Caco-2 (cell line): Measurements from ENCODE around the gene NUDT14. TPM values are rescaled to one million over a fixed set of nuclear protein-coding genes. Genes with fewer than 3 reads are reported as not detected.
A peak's percentile ranks its signal among the peaks of the same experiment; 100 is the strongest.

Experiments used
- BruUV-seq: library from RNA; stranded (reverse); fragments of 400-500 nt; replicated peaks from 2 replicates; lab custom pipeline; 2021; lab: Mats Ljungman, UMichigan
- CTCF ChIA-PET: fragments of 300-600 bp; sonication (Branson Sonifier 250); formaldehyde crosslinking; loops from one replicate; lab custom pipeline; 2022; ENCODE audit warnings: antibody characterized with exemption; lab: Charles Lee
- POLR2A ChIA-PET: fragments of 300-600 bp; sonication (Branson Sonifier 250); formaldehyde crosslinking; loops from one replicate; lab custom pipeline; 2022; ENCODE audit warnings: antibody characterized with exemption; lab: Charles Lee
- DNase-seq, 2 experiments: peaks; one replicate each; pipeline versions ENCODE4 v3.0.0 to v3.0.0-alpha.2; 2020 to 2022
- H3K27me3 ChIP-seq: replicated peaks from 2 replicates; pipeline ENCODE4 v1.6.0; 2011; ENCODE audit warnings: low read length; ENCODE audit not compliant: control insufficient read depth, insufficient read depth
- H3K36me3 ChIP-seq: 2 replicates; pipeline ENCODE4 v1.5.1; 2011; ENCODE audit warnings: low read length; ENCODE audit not compliant: control insufficient read depth, insufficient read depth
- H3K4me1 ChIP-seq: fragments of 250-450 bp; sonication (Bioruptor Pico); 2 replicates; pipeline ENCODE4 v1.5.1; 2020; ENCODE audit warnings: mild to moderate bottlenecking
- H3K4me3 ChIP-seq: 2 replicates; pipeline ENCODE4 v1.5.1; 2011; ENCODE audit warnings: low read depth, mild to moderate bottlenecking, control low read depth, low read length
- H3K9me3 ChIP-seq: fragments of 250-450 bp; sonication (Bioruptor Pico); 2 replicates; pipeline ENCODE4 v1.5.1; 2020; ENCODE audit warnings: mild to moderate bottlenecking, moderate library complexity
- H3K27ac Mint-ChIP-seq: one replicate; pipeline ENCODE4 v1.8.0; 2022; ENCODE audit warnings: mixed read lengths; ENCODE audit not compliant: unreplicated experiment
- H3K27me3 Mint-ChIP-seq: one replicate; pipeline ENCODE4 v1.8.0; 2022; ENCODE audit warnings: mixed read lengths; ENCODE audit not compliant: insufficient read depth, unreplicated experiment
- H3K36me3 Mint-ChIP-seq: one replicate; pipeline ENCODE4 v1.8.0; 2022; ENCODE audit warnings: mild to moderate bottlenecking, mixed read lengths; ENCODE audit not compliant: insufficient read depth, unreplicated experiment
- H3K4me1 Mint-ChIP-seq: one replicate; pipeline ENCODE4 v1.8.0; 2022; ENCODE audit warnings: low read depth, mixed read lengths; ENCODE audit not compliant: unreplicated experiment
- H3K4me3 Mint-ChIP-seq: one replicate; pipeline ENCODE4 v1.8.0; 2022; ENCODE audit warnings: mild to moderate bottlenecking, moderate library complexity, mixed read lengths; ENCODE audit not compliant: unreplicated experiment
- H3K9me3 Mint-ChIP-seq: one replicate; pipeline ENCODE4 v1.8.0; 2022; ENCODE audit warnings: mixed read lengths; ENCODE audit not compliant: unreplicated experiment
- intact Hi-C: fragments of 100-400 bp; cut with micrococcal nuclease; formaldehyde crosslinking; loops from one replicate; pipeline ENCODE4 v1.10.0; 2022; ENCODE audit not compliant: unreplicated experiment
- total RNA-seq: library from RNA; stranded (reverse); gene quantifications from 2 replicates; pipeline ENCODE4 v1.2.3, GENCODE V29; 2022
- TF ChIP-seq, protein P1 (sequence below), 2 experiments: fragments of 200-600 bp in 1 of 2; IDR thresholded peaks; 1 replicate in 1 of 2; 2 replicates in 1 of 2; pipeline versions ENCODE4 v1.5.1 to v1.8.0; 2011 to 2022; ENCODE audit warnings: antibody characterized with exemption in 1 of 2, control low read depth in 1 of 2, inconsistent platforms in 1 of 2, low read depth in 1 of 2, low read length in 1 of 2, mild to moderate bottlenecking in 1 of 2, moderate library complexity in 1 of 2; ENCODE audit not compliant: insufficient read depth in 1 of 2, severe bottlenecking in 1 of 2, unreplicated experiment in 1 of 2

Gene NUDT14
- total RNA-seq, 1 experiment from 2014 or later = 63.4 TPM

DNA sequence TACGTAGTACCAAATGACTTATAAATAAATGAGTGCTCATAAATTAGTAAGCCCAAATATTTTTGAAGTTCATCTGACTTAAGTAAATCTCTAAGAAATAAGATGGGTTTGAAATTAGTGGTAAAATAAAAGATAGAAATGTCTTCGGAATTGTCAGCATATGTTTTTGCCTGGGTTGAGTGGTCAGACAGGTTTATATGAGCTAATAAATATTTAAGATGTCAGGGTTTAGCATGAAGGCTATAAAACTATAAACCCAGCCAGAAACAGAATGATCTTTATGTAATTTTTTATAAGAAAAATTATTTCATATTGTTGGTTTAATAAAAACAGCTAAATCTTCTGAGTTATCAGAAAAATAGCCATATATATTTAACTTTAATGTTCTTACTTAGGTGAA lies 49.9 kb downstream of the NUDT14 start:
- ChIA-PET POLR2A (interaction anchor here (0.7 kb wide), 1 partner anchor 44 kb away, joined by 5 read pairs; no protein-coding TSS in a partner anchor), CTCF (no interaction called here)
- TF ChIP-seq, protein P1, sequence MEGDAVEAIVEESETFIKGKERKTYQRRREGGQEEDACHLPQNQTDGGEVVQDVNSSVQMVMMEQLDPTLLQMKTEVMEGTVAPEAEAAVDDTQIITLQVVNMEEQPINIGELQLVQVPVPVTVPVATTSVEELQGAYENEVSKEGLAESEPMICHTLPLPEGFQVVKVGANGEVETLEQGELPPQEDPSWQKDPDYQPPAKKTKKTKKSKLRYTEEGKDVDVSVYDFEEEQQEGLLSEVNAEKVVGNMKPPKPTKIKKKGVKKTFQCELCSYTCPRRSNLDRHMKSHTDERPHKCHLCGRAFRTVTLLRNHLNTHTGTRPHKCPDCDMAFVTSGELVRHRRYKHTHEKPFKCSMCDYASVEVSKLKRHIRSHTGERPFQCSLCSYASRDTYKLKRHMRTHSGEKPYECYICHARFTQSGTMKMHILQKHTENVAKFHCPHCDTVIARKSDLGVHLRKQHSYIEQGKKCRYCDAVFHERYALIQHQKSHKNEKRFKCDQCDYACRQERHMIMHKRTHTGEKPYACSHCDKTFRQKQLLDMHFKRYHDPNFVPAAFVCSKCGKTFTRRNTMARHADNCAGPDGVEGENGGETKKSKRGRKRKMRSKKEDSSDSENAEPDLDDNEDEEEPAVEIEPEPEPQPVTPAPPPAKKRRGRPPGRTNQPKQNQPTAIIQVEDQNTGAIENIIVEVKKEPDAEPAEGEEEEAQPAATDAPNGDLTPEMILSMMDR (IDR thresholded peaks at IDR 0.05; ENCODE audit: insufficient read depth in 1 of 2, low read depth in 1 of 2, low read length in 1 of 2, severe bottlenecking in 1 of 2, unreplicated experiment in 1 of 2) = no peak
- BruUV-seq = no TSS peak
- Histone ChIP-seq H3K36me3 (no peaks in the 10 kb centered on the region), H3K9me3 (peaks cover 13% of the 10 kb centered on the region), H3K4me1 (peaks cover 8% of the 10 kb centered on the region; the same call in 1 of the 2 replicates), H3K4me3 (no peak overlapping the region), H3K27me3 (no peaks in the 10 kb centered on the region)
- H3K27me3 Mint-ChIP-seq = no peaks in the 10 kb centered on the region
- no peak overlapping the region for H3K27ac Mint-ChIP-seq
- no peaks in the 10 kb centered on the region for H3K4me1 Mint-ChIP-seq
- no peaks in the 10 kb centered on the region for H3K36me3 Mint-ChIP-seq
- peaks cover 9% of the 10 kb centered on the region for H3K9me3 Mint-ChIP-seq
- DNase-seq = no peak
- intact Hi-C loops = no loop called here
- H3K4me3 Mint-ChIP-seq = no peak overlapping the region

DNA sequence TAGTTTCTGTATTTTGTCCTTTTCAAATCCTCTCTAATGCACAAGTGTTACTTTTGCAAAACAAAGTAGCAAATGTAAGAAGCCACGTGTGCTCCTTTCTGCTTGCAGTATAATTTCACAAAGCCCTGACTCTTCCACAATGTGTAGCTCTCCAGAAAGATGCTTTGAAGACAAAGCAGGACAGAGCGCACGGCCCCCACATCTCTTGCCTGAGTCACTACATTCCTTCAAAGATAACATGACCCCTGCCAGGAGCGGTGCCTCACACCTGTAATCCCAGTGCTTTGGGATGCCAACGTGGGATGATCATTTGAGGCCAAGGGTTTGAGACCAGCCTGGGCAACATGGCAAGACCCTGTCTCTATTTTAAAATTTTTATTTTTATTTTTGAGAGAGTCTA lies 53.1 kb downstream of the NUDT14 start:
- POLR2A ChIA-PET = interaction anchor here (0.7 kb wide), 1 partner anchor 79 kb away, joined by 5 read pairs; no protein-coding TSS in a partner anchor
- peak in 1 of 2 experiments; percentile 37 for DNase-seq
- CTCF ChIA-PET = no interaction called here
- Mint-ChIP-seq H3K4me3 (no peak overlapping the region), H3K9me3 (peaks cover 12% of the 10 kb centered on the region), H3K27me3 (no peaks in the 10 kb centered on the region), H3K27ac (no peak overlapping the region), H3K36me3 (no peaks in the 10 kb centered on the region), H3K4me1 (no peaks in the 10 kb centered on the region)
- Histone ChIP-seq H3K27me3 (no peaks in the 10 kb centered on the region), H3K36me3 (no peaks in the 10 kb centered on the region), H3K9me3 (peaks cover 13% of the 10 kb centered on the region), H3K4me1 (peaks cover 8% of the 10 kb centered on the region; the same call in 1 of the 2 replicates), H3K4me3 (no peak overlapping the region)
- intact Hi-C loops = no loop called here
- BruUV-seq = no TSS peak
- TF ChIP-seq, protein P1 (IDR thresholded peaks at IDR 0.05; ENCODE audit: insufficient read depth in 1 of 2, low read depth in 1 of 2, low read length in 1 of 2, severe bottlenecking in 1 of 2, unreplicated experiment in 1 of 2) = no peak

DNA sequence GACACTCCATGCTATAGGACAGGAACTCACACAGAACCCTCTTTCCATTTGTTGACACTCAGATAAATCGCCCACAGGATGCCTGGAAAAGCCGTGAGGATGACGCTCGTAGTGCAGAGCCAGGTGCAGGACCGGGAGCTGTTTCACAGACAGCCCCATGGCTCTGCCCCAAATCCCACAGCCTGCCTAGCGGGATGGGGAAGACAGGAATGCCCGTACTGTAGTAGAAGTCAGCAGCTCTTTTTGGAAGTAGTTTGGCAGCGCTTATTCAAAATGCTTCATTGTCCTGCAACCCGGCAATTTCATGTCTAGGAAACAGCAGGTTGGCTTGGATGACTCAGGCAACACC lies 54.2 kb downstream of the NUDT14 start:
- H3K4me3 ChIP-seq = no peak overlapping the region
- no peak overlapping the region for H3K4me3 Mint-ChIP-seq
- no peaks in the 10 kb centered on the region for H3K36me3 ChIP-seq
- no peaks in the 10 kb centered on the region for H3K27me3 ChIP-seq
- H3K9me3 ChIP-seq = peaks cover 10% of the 10 kb centered on the region
- no peaks in the 10 kb centered on the region for H3K27me3 Mint-ChIP-seq
- no peaks in the 10 kb centered on the region for H3K36me3 Mint-ChIP-seq
- POLR2A ChIA-PET = no interaction called here
- H3K27ac Mint-ChIP-seq = no peak overlapping the region
- H3K4me1 ChIP-seq = peaks cover 8% of the 10 kb centered on the region; the same call in 1 of the 2 replicates
- no TSS peak for BruUV-seq
- peaks cover 23% of the 10 kb centered on the region for H3K9me3 Mint-ChIP-seq
- no peak for DNase-seq
- H3K4me1 Mint-ChIP-seq = no peaks in the 10 kb centered on the region
- CTCF ChIA-PET = interaction anchor here (0.6 kb wide), 1 partner anchor 14 kb away, joined by 6 read pairs; no protein-coding TSS in a partner anchor
- TF ChIP-seq, protein P1 (IDR thresholded peaks at IDR 0.05; ENCODE audit: insufficient read depth in 1 of 2, low read depth in 1 of 2, low read length in 1 of 2, severe bottlenecking in 1 of 2, unreplicated experiment in 1 of 2) = no peak
- intact Hi-C loops = no loop called here
